Sigmoid colon (tissue), 7 donors: ENCODE results near the gene QRFPR. TPM values are rescaled to one million over a fixed set of nuclear protein-coding genes. Genes with fewer than 3 reads are reported as not detected.

Experiments
- DNase-seq: peaks from one replicate; pipeline ENCODE4 v3.0.0-alpha.2; 2019
- H3K27ac ChIP-seq, 4 donors: fragments of 200-600 bp; sonication (generic); one replicate each; pipeline ENCODE4 v1.5.1; 2016 to 2019; ENCODE audit warnings: mild to moderate bottlenecking in 1 of 4
- H3K27me3 ChIP-seq, 3 donors: fragments of 200-600 bp; sonication (generic); one replicate each; pipeline ENCODE4 v1.5.1; 2019; ENCODE audit warnings: mild to moderate bottlenecking in 1 of 3
- H3K36me3 ChIP-seq, 4 donors: fragments of 200-600 bp; sonication (generic); one replicate each; pipeline ENCODE4 v1.5.1; 2016 to 2019
- H3K4me1 ChIP-seq, 4 donors: fragments of 200-600 bp; sonication (generic); one replicate each; pipeline ENCODE4 v1.5.1; 2017 to 2019
- H3K4me3 ChIP-seq, 4 donors: fragments of 200-600 bp; sonication (generic); one replicate each; pipeline ENCODE4 v1.5.1; 2017 to 2019; ENCODE audit warnings: mild to moderate bottlenecking in 2 of 4, moderate library complexity in 1 of 4
- H3K9me3 ChIP-seq, 4 donors: fragments of 200-600 bp in 3 of 4; sonication (generic) in 3 of 4; one replicate each; pipeline versions ENCODE4 v1.5.1 to v1.6.1; 2013 to 2019
- EP300 ChIP-seq, 4 donors: sonication (generic); formaldehyde crosslinking; IDR thresholded peaks; one replicate each; pipeline ENCODE4 v1.6.1; 2017; ENCODE audit warnings: antibody characterized with exemption in 4 of 4
- POLR2A ChIP-seq, 2 donors: fragments of 450-650 bp; IDR thresholded peaks; one replicate each; pipeline ENCODE4 v1.6.1; 2016; ENCODE audit warnings: antibody characterized with exemption in 2 of 2, mild to moderate bottlenecking in 2 of 2, moderate library complexity in 2 of 2
- POLR2AphosphoS5 ChIP-seq, 4 donors: sonication (generic); formaldehyde crosslinking; IDR thresholded peaks; one replicate each; pipeline ENCODE4 v1.6.1; 2017; ENCODE audit warnings: antibody characterized with exemption in 4 of 4
- WGBS, 2 donors: extraction: QIAGEN DNeasy Blood & Tissue Kit; methylation state at CpG; one replicate each; pipeline ENCODE4 v1.1.7; 2013; 5-methylcytosine and 5-hydroxymethylcytosine counted together
- intact Hi-C: fragments of 100-400 bp; cut with DNase I; formaldehyde crosslinking; loops from one replicate; pipeline ENCODE4 v1.15.1; 2023
- polyA plus RNA-seq, 3 donors: library from polyadenylated mRNA; stranded (reverse); fragments of 200-250 nt; gene quantifications; one replicate each; pipeline ENCODE4 v1.2.3, GENCODE V29; 2013
- total RNA-seq, 4 donors: library from RNA; depleted of rRNA; stranded (reverse); fragments of >200 nt; gene quantifications; one replicate each; pipeline ENCODE4 v1.1.0, GENCODE V29; 2016
- TF ChIP-seq, protein P1 (sequence below), 4 experiments: fragments of 450-650 bp in 3 of 4; fragments of 200-600 bp in 1 of 4; IDR thresholded peaks; one replicate each; pipeline ENCODE4 v1.5.1; 2016 to 2019; ENCODE audit warnings: antibody characterized with exemption in 4 of 4, mild to moderate bottlenecking in 3 of 4, moderate library complexity in 2 of 4
- donor health status: healthy with polysubstance abuse.
- donor health status: Bipolar disorder and iron deficiency.
- donor health status: healthy.

The QRFPR gene
- total and polyA plus RNA-seq, 7 donors: 0.04 to 0.71 TPM; not detected in 5

GRCh38 chr4:121307445-121308327 is 73.1 kb downstream of the QRFPR start:
- DNase-seq: no peak
- TF ChIP-seq, protein P1, sequence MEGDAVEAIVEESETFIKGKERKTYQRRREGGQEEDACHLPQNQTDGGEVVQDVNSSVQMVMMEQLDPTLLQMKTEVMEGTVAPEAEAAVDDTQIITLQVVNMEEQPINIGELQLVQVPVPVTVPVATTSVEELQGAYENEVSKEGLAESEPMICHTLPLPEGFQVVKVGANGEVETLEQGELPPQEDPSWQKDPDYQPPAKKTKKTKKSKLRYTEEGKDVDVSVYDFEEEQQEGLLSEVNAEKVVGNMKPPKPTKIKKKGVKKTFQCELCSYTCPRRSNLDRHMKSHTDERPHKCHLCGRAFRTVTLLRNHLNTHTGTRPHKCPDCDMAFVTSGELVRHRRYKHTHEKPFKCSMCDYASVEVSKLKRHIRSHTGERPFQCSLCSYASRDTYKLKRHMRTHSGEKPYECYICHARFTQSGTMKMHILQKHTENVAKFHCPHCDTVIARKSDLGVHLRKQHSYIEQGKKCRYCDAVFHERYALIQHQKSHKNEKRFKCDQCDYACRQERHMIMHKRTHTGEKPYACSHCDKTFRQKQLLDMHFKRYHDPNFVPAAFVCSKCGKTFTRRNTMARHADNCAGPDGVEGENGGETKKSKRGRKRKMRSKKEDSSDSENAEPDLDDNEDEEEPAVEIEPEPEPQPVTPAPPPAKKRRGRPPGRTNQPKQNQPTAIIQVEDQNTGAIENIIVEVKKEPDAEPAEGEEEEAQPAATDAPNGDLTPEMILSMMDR (IDR thresholded peaks at IDR 0.05): peak in 1 of 4 experiments; percentile 30
- no peak for TF ChIP-seq EP300 (IDR thresholded peaks at IDR 0.05)
- no peak overlapping the region for H3K4me3 ChIP-seq
- 3 to 12% methylated on average over 5 of the region's 5 CpGs for WGBS, 2 donors
- H3K36me3 ChIP-seq: no peaks in the 10 kb centered on the region
- no peaks in the 10 kb centered on the region for H3K27me3 ChIP-seq
- H3K27ac ChIP-seq: no peak overlapping the region
- no peaks in the 10 kb centered on the region for H3K4me1 ChIP-seq
- no peaks in the 10 kb centered on the region for H3K9me3 ChIP-seq
- intact Hi-C loops: no loop called here

DNA sequence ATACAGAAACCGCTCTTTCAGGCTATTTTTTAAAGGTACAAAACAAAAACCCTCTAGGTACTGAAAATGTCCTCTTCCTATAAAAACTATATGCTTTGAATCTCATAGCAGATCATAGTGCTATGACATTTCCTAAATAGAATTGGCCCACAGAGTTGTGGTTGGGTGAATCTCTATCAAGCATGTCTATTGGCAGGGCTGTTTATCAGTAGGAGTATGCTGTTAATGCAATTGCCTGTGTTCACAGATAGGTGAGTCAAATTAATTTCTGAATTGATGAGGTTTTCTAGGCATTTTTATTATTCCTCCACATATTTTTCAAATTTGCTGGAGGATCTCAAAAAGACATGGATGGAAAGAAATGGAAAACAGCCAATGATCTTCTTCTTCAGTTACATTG is 73.9 kb downstream of the QRFPR start:
- no peak overlapping the region for H3K4me3 ChIP-seq
- H3K27me3 ChIP-seq: no peaks in the 10 kb centered on the region
- no peak for TF ChIP-seq POLR2AphosphoS5 (IDR thresholded peaks at IDR 0.05)
- TF ChIP-seq, protein P1 (IDR thresholded peaks at IDR 0.05): no peak
- no peak for TF ChIP-seq POLR2A (IDR thresholded peaks at IDR 0.05)
- TF ChIP-seq EP300 (IDR thresholded peaks at IDR 0.05): no peak
- intact Hi-C loops: no loop called here
- WGBS, 2 donors: 79 to 90% methylated on average over 1 of the region's 1 CpG
- H3K36me3 ChIP-seq: no peaks in the 10 kb centered on the region
- H3K9me3 ChIP-seq: no peaks in the 10 kb centered on the region
- no peaks in the 10 kb centered on the region for H3K4me1 ChIP-seq
- H3K27ac ChIP-seq: no peak overlapping the region
- DNase-seq: no peak

DNA sequence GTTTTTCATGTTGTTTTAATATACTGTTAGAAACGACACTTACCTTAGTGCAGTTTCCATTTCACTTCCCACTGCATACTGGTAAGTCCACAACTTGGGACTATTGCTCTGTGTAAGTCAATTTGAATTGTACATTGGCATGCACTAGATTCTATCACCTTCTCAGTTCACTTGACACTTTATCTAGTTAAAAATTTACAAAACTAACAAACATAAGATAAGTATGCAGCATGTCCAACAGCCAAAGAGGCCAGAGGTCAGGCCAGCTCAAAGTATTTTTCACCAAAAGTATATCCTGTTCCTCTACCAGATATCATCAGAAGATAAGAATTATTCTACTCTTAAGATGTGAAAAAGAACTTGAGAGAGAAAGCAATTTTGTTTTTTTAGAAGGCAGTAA is 75.9 kb downstream of the QRFPR start:
- no peak for TF ChIP-seq POLR2A (IDR thresholded peaks at IDR 0.05)
- TF ChIP-seq POLR2AphosphoS5 (IDR thresholded peaks at IDR 0.05): no peak
- TF ChIP-seq, protein P1 (IDR thresholded peaks at IDR 0.05): no peak
- no peak for TF ChIP-seq EP300 (IDR thresholded peaks at IDR 0.05)
- intact Hi-C loops: no loop called here
- H3K27me3 ChIP-seq: no peaks in the 10 kb centered on the region
- H3K4me3 ChIP-seq: no peak overlapping the region
- H3K4me1 ChIP-seq: no peaks in the 10 kb centered on the region
- H3K9me3 ChIP-seq: no peaks in the 10 kb centered on the region
- no peak for DNase-seq
- no peaks in the 10 kb centered on the region for H3K36me3 ChIP-seq
- H3K27ac ChIP-seq: no peak overlapping the region
- 17 to 52% methylated on average over 1 of the region's 1 CpG for WGBS, 2 donors

GRCh38 chr4:121299367-121299766 is 81.5 kb downstream of the QRFPR start:
- Histone ChIP-seq H3K4me3 (no peak overlapping the region), H3K36me3 (no peaks in the 10 kb centered on the region), H3K27me3 (no peaks in the 10 kb centered on the region), H3K4me1 (no peaks in the 10 kb centered on the region), H3K9me3 (no peaks in the 10 kb centered on the region), H3K27ac (no peak overlapping the region)
- DNase-seq: no peak
- 83 to 89% methylated on average over 3 of the region's 3 CpGs for WGBS, 2 donors
- TF ChIP-seq POLR2AphosphoS5 (IDR thresholded peaks at IDR 0.05): no peak
- TF ChIP-seq, protein P1 (IDR thresholded peaks at IDR 0.05): no peak
- TF ChIP-seq EP300 (IDR thresholded peaks at IDR 0.05): no peak
- TF ChIP-seq POLR2A (IDR thresholded peaks at IDR 0.05): no peak
- intact Hi-C loops: no loop called here
